DOHH2 (cell line): Measurements from ENCODE around the gene S100PBP.

ENCODE experiments used
- H3F3A ChIP-seq: fragments of 200-600 bp; sonication (generic), shearing (Covaris generic); 2 replicates; pipeline ENCODE4 v1.6.0; 2016; ENCODE audit warnings: antibody characterized with exemption, mild to moderate bottlenecking; ENCODE audit not compliant: control insufficient read depth, insufficient read depth
- H3K27ac ChIP-seq: fragments of 200-600 bp; sonication (generic); 2 replicates; pipeline ENCODE4 v1.5.1; 2014; ENCODE audit warnings: low read depth, mild to moderate bottlenecking, low read length, moderate library complexity
- H3K27me3 ChIP-seq: fragments of 200-600 bp; sonication (generic); 2 replicates; pipeline ENCODE4 v1.6.1; 2014; ENCODE audit warnings: mild to moderate bottlenecking, low read length, mixed read lengths; ENCODE audit not compliant: control insufficient read depth
- H3K36me3 ChIP-seq: fragments of 200-600 bp; sonication (generic); 2 replicates; pipeline ENCODE4 v1.6.1; 2014; ENCODE audit warnings: mild to moderate bottlenecking, low read length, moderate library complexity, mixed read lengths; ENCODE audit not compliant: control insufficient read depth
- H3K4me1 ChIP-seq: fragments of 200-600 bp; sonication (generic); 2 replicates; pipeline ENCODE4 v1.6.1; 2014; ENCODE audit warnings: mild to moderate bottlenecking, low read length, mixed read lengths; ENCODE audit not compliant: control insufficient read depth
- H3K4me2 ChIP-seq: fragments of 200-600 bp; sonication (generic); 2 replicates; pipeline ENCODE4 v1.6.0; 2014; ENCODE audit warnings: mild to moderate bottlenecking, low read length, moderate library complexity
- H3K4me3 ChIP-seq: fragments of 200-600 bp; sonication (generic); 2 replicates; pipeline ENCODE4 v1.5.1; 2014; ENCODE audit warnings: mild to moderate bottlenecking, low read length, mixed read lengths
- H3K79me2 ChIP-seq: fragments of 200-600 bp; sonication (generic); 2 replicates; pipeline ENCODE4 v1.6.1; 2014; ENCODE audit warnings: mild to moderate bottlenecking, low read length, mixed read lengths; ENCODE audit not compliant: control insufficient read depth
- H3K9me2 ChIP-seq: fragments of 200-600 bp; sonication (generic); replicated peaks from 2 replicates; pipeline ENCODE4 v1.6.1; 2014; ENCODE audit warnings: mild to moderate bottlenecking, low read length, mixed read lengths; ENCODE audit not compliant: control insufficient read depth
- H3K9me3 ChIP-seq: fragments of 200-600 bp; sonication (generic); 2 replicates; pipeline ENCODE4 v1.6.1; 2014; ENCODE audit warnings: antibody characterized with exemption, low read length, mixed read lengths; ENCODE audit not compliant: control insufficient read depth, insufficient read depth
- H4K20me1 ChIP-seq: fragments of 200-600 bp; sonication (generic); 2 replicates; pipeline ENCODE4 v1.6.0; 2014; ENCODE audit warnings: low read depth, mild to moderate bottlenecking, antibody characterized with exemption, low read length, moderate library complexity; ENCODE audit not compliant: control insufficient read depth, insufficient read depth
- CTCF ChIP-seq: fragments of 200-600 bp; sonication (generic); IDR thresholded peaks from one replicate; pipeline ENCODE4 v1.5.1; 2014; ENCODE audit warnings: antibody characterized with exemption, mild to moderate bottlenecking, low read depth, low read length; ENCODE audit not compliant: poor library complexity, severe bottlenecking
- EZH2phosphoT487 ChIP-seq: fragments of 200-600 bp; sonication (generic); IDR thresholded peaks from 2 replicates; pipeline ENCODE4 v1.6.1; 2017; ENCODE audit warnings: borderline replicate concordance, mild to moderate bottlenecking, antibody characterized with exemption, low read length, moderate library complexity, mixed read lengths

Gene S100PBP

GRCh38 chr1:32883338-32884031 is 66.0 kb downstream of the S100PBP start:
- no peaks in the 10 kb centered on the region for H3F3A ChIP-seq
- H3K9me3 ChIP-seq: no peaks in the 10 kb centered on the region
- peaks cover 12% of the 10 kb centered on the region; the same call in 1 of the 2 replicates for H3K27me3 ChIP-seq
- no peak overlapping the region for H3K27ac ChIP-seq
- no peaks in the 10 kb centered on the region for H3K36me3 ChIP-seq
- no peaks in the 10 kb centered on the region for H3K9me2 ChIP-seq
- no peaks in the 10 kb centered on the region for H3K79me2 ChIP-seq
- H3K4me1 ChIP-seq: no peaks in the 10 kb centered on the region
- H3K4me2 ChIP-seq: no peak overlapping the region
- no peaks in the 10 kb centered on the region for H4K20me1 ChIP-seq
- no peak for TF ChIP-seq CTCF
- no peak for TF ChIP-seq EZH2phosphoT487
- H3K4me3 ChIP-seq: no peak overlapping the region

GRCh38 chr1:32884032-32884372 is 66.5 kb downstream of the S100PBP start:
- no peaks in the 10 kb centered on the region for H4K20me1 ChIP-seq
- H3F3A ChIP-seq: no peaks in the 10 kb centered on the region
- no peak overlapping the region for H3K4me3 ChIP-seq
- H3K27me3 ChIP-seq: peaks cover 12% of the 10 kb centered on the region; the same call in 1 of the 2 replicates
- TF ChIP-seq EZH2phosphoT487 (no peak), CTCF (no peak)
- no peaks in the 10 kb centered on the region for H3K9me2 ChIP-seq
- no peak overlapping the region for H3K4me2 ChIP-seq
- H3K79me2 ChIP-seq: no peaks in the 10 kb centered on the region
- no peaks in the 10 kb centered on the region for H3K4me1 ChIP-seq
- H3K9me3 ChIP-seq: no peaks in the 10 kb centered on the region
- no peak overlapping the region for H3K27ac ChIP-seq
- H3K36me3 ChIP-seq: no peaks in the 10 kb centered on the region

GRCh38 chr1:32884726-32885125 is 67.3 kb downstream of the S100PBP start:
- TF ChIP-seq CTCF (no peak), EZH2phosphoT487 (no peak)
- no peaks in the 10 kb centered on the region for H3K9me3 ChIP-seq
- H3K4me3 ChIP-seq: no peak overlapping the region
- H3K27ac ChIP-seq: no peak overlapping the region
- H3K27me3 ChIP-seq: peaks cover 12% of the 10 kb centered on the region; the same call in 1 of the 2 replicates
- H4K20me1 ChIP-seq: no peaks in the 10 kb centered on the region
- H3K9me2 ChIP-seq: no peaks in the 10 kb centered on the region
- H3K79me2 ChIP-seq: no peaks in the 10 kb centered on the region
- no peaks in the 10 kb centered on the region for H3F3A ChIP-seq
- no peaks in the 10 kb centered on the region for H3K36me3 ChIP-seq
- no peaks in the 10 kb centered on the region for H3K4me1 ChIP-seq
- no peak overlapping the region for H3K4me2 ChIP-seq

GRCh38 chr1:32885676-32886003 is 68.2 kb downstream of the S100PBP start:
- Histone ChIP-seq H3K4me1 (no peaks in the 10 kb centered on the region), H3K27ac (no peak overlapping the region), H3K9me2 (no peaks in the 10 kb centered on the region), H3K9me3 (no peaks in the 10 kb centered on the region), H3K79me2 (no peaks in the 10 kb centered on the region), H3F3A (no peaks in the 10 kb centered on the region), H3K4me3 (no peak overlapping the region), H4K20me1 (no peaks in the 10 kb centered on the region), H3K4me2 (no peak overlapping the region), H3K36me3 (no peaks in the 10 kb centered on the region), H3K27me3 (peaks cover 21% of the 10 kb centered on the region; the same call in 1 of the 2 replicates)
- TF ChIP-seq EZH2phosphoT487 (no peak), CTCF (no peak)
